ENCODE data around the gene KCTD2.
A peak's percentile ranks its signal among the peaks of the same experiment; 100 is the strongest.

KCTD2 gene

GRCh38 chr17:75077496-75078283 is 30.7 kb downstream of the KCTD2 start:
- DNase-seq (ENCODE audit: low spot score): peak; percentile 75

DNA sequence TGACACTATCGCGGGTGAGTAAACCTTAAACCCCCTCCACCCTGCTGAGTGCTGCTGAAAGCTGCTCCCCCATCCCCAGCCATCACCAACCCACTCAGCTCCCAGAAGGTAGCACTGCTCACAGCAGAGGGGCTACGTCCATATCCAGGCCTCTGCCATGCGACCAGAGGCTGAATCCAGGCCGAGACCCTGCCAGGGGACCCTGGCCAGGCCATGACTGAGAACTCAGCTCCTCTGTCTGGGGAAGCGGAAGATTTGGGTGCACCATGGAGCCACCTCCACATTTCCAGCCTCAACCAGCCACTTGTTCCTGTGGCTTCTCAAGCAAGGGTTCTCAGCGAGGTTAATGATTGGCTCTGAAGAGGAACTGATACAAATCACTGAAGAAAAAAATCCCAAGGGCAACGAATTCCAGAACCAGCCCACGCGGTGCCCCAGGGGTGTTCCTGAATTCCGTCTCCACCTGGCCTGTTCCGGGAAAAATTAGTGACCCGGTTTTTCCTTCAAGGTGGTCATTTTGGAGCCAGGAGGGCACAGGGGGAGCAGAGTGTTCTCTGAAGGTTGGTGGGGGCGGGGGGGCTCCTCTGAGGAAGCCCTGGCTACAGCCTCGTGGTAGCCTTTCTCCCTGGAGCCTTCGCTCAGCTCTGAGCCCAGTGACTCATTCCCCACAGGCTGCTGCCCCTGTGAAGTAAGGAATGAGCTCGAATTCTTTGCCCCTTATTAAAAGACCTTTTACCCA is 31.4 kb downstream of the KCTD2 start:
- no peak for DNase-seq (ENCODE audit: low spot score)

GRCh38 chr17:75079023-75079373 is 32.0 kb downstream of the KCTD2 start:
- DNase-seq (ENCODE audit: low spot score): no peak

- no peak for DNase-seq (ENCODE audit: low spot score)
These were observed 34.9 kb downstream of the KCTD2 start for GRCh38 chr17:75081611-75082540.

DNA sequence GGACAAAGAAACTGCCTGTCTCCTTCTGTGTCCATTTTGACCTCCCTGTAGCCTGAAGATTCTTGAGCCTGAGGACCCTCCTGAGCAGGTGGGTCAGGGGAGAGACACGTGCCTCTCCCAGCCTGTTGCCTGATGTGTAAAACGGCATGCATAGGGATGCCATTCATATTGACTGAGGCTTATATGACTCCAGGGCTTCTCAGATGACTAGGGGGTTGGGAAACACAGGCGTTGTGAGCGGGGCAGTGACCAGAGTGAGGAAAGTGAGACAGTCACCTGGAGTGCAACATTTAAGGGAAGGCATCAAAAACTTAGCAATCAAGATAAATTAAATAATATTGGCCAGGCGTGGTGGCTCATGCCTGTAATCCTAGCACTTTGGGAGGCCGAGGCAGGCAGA is 35.7 kb downstream of the KCTD2 start:
- DNase-seq (ENCODE audit: low spot score): no peak

DNA sequence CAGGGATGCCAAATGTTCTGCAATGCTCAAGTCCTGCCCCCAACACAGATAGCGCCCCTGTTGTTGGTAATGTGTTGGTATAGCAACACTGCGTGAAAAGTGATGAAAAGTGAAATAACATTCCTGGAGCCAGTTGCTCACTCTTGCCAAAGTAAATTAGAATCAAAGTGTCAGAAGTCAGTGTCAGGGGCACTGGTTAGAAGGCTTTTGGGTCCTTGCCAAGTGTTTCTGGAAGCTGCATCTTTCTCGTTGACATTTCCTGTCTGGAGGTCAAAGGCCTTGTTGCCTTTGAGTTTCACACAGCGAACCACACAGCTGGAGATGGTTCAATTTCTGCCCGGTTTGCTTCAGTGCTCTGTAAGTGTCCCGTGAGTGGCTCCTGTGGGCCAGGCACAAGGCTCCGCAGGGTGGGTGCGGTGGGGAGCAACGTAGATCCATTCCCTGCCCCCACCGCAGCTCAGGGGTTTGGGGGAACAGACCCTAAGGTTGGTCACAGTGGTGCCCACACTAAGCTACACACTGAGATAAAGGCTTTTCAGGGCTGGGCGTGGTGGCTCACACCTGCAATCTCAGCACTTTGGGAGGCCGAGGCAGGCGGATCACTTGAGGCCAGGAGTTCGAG is 37.1 kb downstream of the KCTD2 start:
- no peak for DNase-seq (ENCODE audit: low spot score)

DNA sequence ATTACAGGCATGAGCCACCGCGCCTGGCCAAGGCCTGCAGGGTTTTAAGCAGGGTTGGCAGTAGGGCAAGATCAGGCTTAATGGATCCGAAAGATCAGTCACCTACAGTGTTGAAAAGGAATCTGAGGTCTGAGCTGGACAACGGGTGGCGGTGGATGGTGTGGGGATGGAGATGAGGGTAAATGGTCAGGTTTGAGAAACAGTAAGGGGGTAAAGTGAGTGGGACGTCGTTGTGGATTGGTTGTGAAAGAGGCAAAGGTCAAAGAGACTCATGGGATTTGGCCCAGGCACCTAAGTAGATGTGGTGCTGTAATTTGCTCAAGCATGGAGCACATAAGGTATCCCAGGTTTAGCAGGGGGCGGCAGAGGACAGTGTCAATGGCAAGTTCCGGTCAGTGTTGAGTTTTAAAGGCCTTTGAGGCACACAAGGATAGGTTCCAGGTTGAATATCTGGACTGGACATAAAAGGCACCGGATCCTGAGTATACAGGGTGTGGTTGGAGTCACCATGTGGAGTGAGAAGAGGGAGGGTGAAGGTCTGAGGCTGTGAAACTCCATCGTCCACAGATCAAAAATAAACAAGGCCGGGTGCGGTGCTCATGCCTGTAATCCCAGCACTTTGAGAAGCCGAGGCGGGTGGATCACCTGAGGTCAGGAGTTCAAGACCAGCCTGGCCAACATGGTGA is 39.6 kb downstream of the KCTD2 start:
- DNase-seq (ENCODE audit: low spot score): no peak

- DNase-seq (ENCODE audit: low spot score): no peak
These were observed 40.1 kb downstream of the KCTD2 start for GRCh38 chr17:75087182-75087557.

- DNase-seq (ENCODE audit: low spot score): peak; percentile 42
These were observed 40.8 kb downstream of the KCTD2 start, which contains the start of gene SLC16A5 for GRCh38 chr17:75087558-75088453. SLC16A5 (plus strand) TSS chr17:75087954; CDS start chr17:75093637, 5,683 bp downstream.

DNA sequence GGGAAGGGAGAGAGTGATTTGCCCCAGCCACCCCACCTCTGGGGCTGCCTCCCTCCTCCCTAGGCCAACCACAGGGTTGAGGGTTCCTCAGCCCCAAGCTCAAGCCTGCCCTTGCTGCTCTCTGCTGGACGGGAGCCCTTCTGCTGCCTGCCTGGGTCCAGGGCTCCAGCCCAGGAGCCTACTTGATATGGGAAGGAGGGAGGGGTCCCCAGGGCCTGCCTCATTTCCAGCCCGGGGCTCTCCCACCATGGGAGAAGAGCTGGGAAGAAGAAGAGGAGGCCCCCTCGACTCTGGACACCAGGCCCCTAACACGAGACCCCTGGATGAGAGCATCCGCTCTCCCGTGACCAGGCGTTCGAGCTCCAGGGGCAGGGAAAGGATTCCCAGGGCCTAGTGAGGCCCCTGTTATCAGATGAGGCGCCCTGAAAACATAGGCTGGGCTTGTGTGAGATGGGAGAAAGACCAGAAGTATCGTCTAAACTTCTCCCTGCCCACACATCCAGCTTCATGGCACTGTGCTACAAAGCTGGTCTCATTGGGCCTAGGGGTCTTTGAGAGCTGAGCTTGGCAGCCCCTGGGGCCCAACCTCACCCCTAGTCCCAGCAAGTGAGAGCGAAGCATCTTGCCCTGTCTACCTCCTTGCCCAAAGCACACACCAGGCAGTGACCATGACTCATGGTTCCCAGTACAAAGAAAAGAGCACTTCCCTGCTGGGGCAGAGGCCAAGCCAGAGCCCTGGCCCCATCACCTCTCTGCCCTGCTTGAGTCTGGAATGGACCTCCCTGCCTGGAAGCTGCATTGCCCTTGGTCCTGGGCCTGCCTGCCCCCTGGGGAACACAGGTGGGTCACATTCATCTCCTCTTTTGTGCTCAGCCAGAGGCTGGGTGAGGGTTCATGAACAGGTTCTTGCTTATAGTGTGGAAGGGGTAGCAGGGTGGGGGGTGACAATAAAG is 41.7 kb downstream of the KCTD2 start:
- no peak for DNase-seq (ENCODE audit: low spot score)

DNA sequence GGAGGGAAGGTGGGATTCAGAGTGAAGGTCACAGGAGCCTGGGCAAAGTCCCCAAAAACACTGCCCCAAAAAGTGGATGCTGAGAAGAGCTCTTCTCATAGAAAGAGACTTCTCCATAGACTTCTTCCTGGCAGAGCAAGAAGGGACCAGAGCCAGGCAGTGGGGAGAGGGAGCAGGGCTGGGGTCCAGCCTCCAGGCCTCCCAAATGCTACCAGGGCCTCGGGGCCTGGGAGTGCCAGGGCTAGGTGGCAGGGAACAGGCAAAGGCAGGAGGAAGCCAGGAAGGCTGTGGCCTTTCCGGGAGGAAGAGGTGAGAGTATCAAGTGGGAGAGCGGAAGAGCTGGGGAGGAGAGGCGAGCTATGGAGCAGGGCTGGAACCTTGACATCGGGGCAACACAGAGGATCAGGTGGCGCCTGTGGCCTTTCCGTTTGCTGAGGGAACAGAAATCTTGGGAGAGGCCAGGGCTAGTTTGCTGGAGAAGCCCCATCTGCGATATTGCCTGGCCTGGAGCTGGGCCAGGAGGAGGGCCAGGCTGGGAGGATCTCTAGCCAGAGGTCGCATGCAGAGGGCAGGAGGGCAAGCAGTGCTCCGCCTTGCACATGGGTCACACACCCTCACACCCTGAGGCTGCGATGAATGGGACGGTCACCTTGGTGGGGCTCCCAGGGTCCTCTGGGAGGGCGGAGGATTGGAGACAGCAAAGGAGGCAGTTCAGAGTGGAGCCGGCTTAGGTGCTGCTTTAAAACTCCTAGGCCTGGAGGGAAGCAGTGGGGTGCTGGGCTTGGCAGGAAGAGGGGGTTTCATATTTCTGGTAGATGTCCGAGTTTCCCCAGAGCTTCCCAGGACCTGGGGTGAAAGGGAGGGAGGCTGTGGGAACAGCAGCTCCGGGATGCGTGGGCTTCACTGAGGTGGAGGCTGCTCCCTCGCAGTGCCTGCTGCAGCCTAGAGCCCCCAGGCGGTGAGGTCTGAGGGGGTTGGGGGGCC is 44.1 kb downstream of the KCTD2 start:
- DNase-seq (ENCODE audit: low spot score): no peak

DNA sequence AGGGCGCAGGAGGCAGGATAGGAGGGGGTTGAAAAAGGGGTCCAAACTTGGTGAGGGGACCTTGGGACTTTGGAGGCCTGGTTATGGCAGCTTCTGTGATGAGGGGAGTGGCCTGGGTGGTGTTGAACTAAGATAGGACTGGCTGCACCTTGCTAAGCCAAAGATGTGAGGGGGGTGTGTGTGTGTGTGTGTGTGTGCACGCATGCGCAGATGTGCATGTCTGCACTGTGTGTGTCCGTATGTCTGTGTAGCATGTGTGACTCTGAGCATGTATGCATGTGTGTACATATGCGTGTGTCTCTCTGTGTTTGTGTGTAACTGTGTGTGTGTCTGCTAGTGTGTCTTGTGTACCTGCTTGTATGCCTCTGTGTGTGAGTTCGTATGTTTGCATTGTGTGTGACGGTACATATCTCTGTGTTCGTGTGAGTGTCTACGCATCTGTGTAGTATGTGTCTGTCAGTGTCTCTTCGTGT is 44.9 kb downstream of the KCTD2 start:
- no peak for DNase-seq (ENCODE audit: low spot score)

DNA sequence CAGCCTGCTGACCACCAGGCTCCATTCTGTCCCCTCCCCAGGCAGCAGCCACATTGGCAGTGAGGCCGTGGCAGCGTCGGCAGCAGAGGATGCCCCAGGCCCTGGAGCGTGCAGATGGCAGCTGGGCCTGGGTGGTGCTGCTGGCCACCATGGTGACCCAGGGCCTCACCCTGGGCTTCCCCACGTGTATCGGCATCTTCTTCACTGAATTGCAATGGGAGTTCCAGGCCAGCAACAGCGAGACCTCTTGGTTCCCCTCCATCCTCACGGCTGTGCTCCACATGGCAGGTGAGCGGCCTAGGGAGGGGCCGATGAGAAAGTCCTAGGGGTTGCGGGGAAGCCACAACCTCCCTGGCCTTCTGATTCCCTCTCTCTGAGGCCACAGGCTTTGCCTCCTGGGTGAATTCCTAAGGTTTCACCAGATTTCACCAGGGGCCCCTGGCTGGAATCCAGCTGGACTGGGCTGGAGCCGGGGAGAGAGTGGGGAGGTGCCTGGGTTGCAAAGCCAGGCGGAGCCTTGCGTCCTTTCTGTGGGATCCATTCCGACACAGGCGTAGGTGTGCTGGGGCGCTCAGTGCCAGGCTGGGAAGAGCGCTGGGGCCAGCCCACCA is 46.6 kb downstream of the KCTD2 start:
- DNase-seq (ENCODE audit: low spot score): no peak

DNA sequence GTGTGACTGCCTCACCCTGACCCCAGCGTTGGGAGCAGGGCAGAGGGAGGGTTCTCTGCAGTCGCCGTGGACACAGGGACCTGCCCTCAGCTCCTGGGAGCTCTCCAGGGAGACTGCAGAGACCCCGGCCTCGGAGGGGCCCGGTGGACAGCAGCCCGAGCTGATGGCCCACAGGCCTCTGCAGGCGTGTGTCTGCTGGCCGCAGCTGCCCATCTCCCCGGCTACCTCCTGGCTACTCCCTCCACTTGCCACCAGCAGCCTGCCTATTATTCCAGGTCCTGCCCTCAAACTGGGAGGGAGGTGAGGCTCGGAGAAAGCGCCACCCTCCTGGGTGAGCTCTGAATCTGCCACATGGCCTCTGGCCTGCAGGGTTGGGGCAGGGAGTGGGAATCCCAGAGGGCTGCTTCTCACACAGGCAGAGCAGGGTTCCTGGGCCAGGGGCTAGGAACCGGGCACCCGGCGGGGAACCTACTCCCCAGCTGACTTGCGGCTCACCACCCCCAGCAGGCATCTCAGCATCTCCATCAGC is 47.9 kb downstream of the KCTD2 start:
- DNase-seq (ENCODE audit: low spot score): no peak

GRCh38 chr17:75096082-75096625 is 49.1 kb downstream of the KCTD2 start:
- DNase-seq (ENCODE audit: low spot score): peak; percentile 62

- DNase-seq (ENCODE audit: low spot score): no peak
These were observed 50.8 kb downstream of the KCTD2 start for GRCh38 chr17:75097865-75098264.

DNA sequence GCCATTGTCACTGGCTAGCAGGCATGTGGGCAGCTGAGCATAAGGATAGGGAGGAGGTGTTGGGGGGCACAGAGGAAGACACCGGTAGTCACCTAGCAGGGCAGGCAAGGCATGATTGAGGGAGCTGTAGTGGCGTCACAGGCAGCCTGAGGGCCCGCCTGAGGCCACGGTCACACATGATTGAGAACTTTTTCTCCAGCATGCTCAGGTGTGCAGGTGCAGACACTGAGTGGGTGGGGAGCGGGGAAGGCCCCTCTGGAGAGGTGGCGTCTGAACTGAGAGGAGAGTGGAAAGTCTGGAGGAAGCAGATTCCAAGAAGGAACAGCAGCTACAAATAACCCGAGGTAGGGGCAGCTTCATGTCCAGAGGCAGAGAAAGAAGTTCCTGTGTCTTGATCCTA is 51.8 kb downstream of the KCTD2 start:
- DNase-seq (ENCODE audit: low spot score): no peak

Data from Ammon's horn (tissue), 1 donor.